K562 (cell line): ENCODE data around the gene DPM2. TPM values are rescaled to one million over a fixed set of nuclear protein-coding genes. Genes with fewer than 3 reads are reported as not detected.

Source experiments
- FOXA1 ChIP-seq: fragments of 450-650 bp; IDR thresholded peaks from 2 replicates; pipeline ENCODE4 v1.6.1; 2016; ENCODE audit warnings: mild to moderate bottlenecking, borderline replicate concordance
- KDM1A ChIP-seq, 2 experiments: fragments of 450-650 bp; IDR thresholded peaks; 2 replicates each; pipeline ENCODE4 v1.6.1; 2016; ENCODE audit warnings: mild to moderate bottlenecking in 2 of 2
- MCM5 ChIP-seq: fragments of 450-650 bp; IDR thresholded peaks from 2 replicates; pipeline ENCODE4 v1.6.1; 2016; ENCODE audit warnings: low read depth
- MTA3 ChIP-seq: fragments of 450-650 bp; formaldehyde crosslinking; IDR thresholded peaks from 2 replicates; pipeline ENCODE4 v1.6.1; 2017; ENCODE audit warnings: mild to moderate bottlenecking, borderline replicate concordance
- POLR2AphosphoS2 ChIP-seq: IDR thresholded peaks from 2 replicates; pipeline ENCODE4 v1.6.1; 2012; ENCODE audit warnings: low read length, improper control_type of control experiment
- POU5F1 ChIP-seq: fragments of 150-350 bp; IDR thresholded peaks from 2 replicates; pipeline ENCODE4 v1.6.1; 2014; ENCODE audit warnings: borderline replicate concordance, low read length, low read depth, mild to moderate bottlenecking; ENCODE audit not compliant: partially characterized antibody
- ZNF121 ChIP-seq: sonication (generic); formaldehyde crosslinking; conservative IDR thresholded peaks from 2 replicates; pipeline ENCODE4 v1.8.0; 2022; ENCODE audit warnings: missing genetic modification reagents
- ZNF41 ChIP-seq: fragments of 250-450 bp; sonication (Bioruptor Pico); conservative IDR thresholded peaks from 2 replicates; pipeline ENCODE4 v1.4.0; 2020; ENCODE audit warnings: mild to moderate bottlenecking
- polyA plus RNA-seq, 8 experiments: library from polyadenylated mRNA; depleted of rRNA in 4 of 8; stranded (reverse) in 5 of 8; unstranded in 3 of 8; fragments of >200 nt; fragmentation: Nextera tagmentation in 2 of 8; fragmentation: Illumina TruSeq in 1 of 8; extraction: Ambion mirVana in 2 of 8; extraction: Trizol in 1 of 8; gene quantifications; 2 replicates each; pipeline versions ENCODE4 v1.2.1 to v1.2.3, GENCODE V29; 2011 to 2014; ENCODE audit warnings: inconsistent platforms in 1 of 8, missing spikeins in 1 of 8
- total RNA-seq, 7 experiments: library from RNA; depleted of rRNA in 6 of 7; stranded (reverse); fragments of >200 nt in 6 of 7; fragmentation: Illumina TruSeq in 2 of 7; extraction: Trizol in 2 of 7; gene quantifications; 2 replicates each; pipeline versions ENCODE4 v1.2.1 to v1.2.3, GENCODE V29; 2011 to 2021; ENCODE audit warnings: low replicate concordance in 1 of 7
- TF ChIP-seq, protein P1 (sequence below), 2 experiments: fragments of 450-650 bp; IDR thresholded peaks; 2 replicates each; pipeline ENCODE4 v1.6.1; 2016
- TF ChIP-seq, protein P2 (sequence below): fragments of 250-450 bp; sonication (Bioruptor Pico); IDR thresholded peaks from 2 replicates; pipeline ENCODE4 v1.8.0; 2021; ENCODE audit warnings: mild to moderate bottlenecking, moderate library complexity
- TF ChIP-seq, protein P3 (sequence below): fragments of 200-600 bp; sonication (generic); IDR thresholded peaks from one replicate; pipeline ENCODE4 v1.6.1; 2012; ENCODE audit warnings: mild to moderate bottlenecking, low read depth, low read length, inconsistent platforms
- TF ChIP-seq, protein P4 (sequence below), 2 experiments: fragments of 450-650 bp in 1 of 2; sonication (generic) in 1 of 2; formaldehyde crosslinking in 1 of 2; IDR thresholded peaks in 1 of 2; conservative IDR thresholded peaks in 1 of 2; 2 replicates each; pipeline versions ENCODE4 v1.6.1 to v1.8.1; 2016 to 2023; ENCODE audit warnings: mild to moderate bottlenecking in 2 of 2, moderate library complexity in 2 of 2, inconsistent platforms in 1 of 2, missing genetic modification reagents in 1 of 2

The DPM2 gene
- total and polyA plus RNA-seq, 9 of the 15 experiments (the other 6 are each of a cell fraction or from before 2014, with no cell fraction given): 43.5 to 126 (median 71.1) TPM

DNA sequence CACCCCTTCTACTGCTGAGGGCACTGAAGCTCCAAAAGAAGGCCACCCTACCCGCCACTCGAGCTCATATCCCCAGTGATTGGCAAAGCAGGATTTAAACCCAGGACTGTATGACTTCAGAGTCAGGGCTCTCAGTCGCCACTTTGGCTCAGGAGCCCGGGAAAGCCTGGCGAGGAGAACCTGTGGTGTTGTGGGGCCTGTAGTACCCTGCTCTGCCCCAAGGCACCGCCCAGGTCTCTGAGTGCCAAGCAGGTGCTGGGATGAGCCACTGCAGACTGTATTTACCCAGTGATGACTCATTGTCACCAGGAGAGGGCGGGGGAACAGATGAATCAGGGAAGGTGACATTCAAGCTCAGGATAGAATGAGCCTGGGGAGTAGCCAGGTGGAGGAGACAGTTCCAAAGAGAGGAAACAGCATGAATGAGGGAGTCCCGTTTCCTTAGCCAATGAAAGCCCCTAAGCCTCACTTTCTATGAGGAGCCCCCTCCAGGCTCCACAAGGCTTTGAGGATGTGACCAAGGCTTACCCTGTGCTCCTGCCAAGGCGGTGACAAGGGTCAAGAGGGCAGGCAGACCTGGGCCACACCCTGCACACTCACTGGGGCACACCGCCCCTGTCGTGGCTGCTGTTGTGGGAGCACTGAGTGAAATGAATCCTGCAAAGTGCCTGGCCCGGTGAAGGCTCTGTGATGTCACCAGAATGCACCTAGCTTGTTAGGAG, 17.8 kb upstream of the DPM2 start (continued):
- TF ChIP-seq, protein P1, sequence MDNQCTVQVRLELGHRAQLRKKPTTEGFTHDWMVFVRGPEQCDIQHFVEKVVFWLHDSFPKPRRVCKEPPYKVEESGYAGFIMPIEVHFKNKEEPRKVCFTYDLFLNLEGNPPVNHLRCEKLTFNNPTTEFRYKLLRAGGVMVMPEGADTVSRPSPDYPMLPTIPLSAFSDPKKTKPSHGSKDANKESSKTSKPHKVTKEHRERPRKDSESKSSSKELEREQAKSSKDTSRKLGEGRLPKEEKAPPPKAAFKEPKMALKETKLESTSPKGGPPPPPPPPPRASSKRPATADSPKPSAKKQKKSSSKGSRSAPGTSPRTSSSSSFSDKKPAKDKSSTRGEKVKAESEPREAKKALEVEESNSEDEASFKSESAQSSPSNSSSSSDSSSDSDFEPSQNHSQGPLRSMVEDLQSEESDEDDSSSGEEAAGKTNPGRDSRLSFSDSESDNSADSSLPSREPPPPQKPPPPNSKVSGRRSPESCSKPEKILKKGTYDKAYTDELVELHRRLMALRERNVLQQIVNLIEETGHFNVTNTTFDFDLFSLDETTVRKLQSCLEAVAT (IDR thresholded peaks at IDR 0.05): no peak
- TF ChIP-seq, protein P2, sequence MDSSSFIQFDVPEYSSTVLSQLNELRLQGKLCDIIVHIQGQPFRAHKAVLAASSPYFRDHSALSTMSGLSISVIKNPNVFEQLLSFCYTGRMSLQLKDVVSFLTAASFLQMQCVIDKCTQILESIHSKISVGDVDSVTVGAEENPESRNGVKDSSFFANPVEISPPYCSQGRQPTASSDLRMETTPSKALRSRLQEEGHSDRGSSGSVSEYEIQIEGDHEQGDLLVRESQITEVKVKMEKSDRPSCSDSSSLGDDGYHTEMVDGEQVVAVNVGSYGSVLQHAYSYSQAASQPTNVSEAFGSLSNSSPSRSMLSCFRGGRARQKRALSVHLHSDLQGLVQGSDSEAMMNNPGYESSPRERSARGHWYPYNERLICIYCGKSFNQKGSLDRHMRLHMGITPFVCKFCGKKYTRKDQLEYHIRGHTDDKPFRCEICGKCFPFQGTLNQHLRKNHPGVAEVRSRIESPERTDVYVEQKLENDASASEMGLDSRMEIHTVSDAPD (CRISPR knock-in tag): no peak
- TF ChIP-seq MTA3 (peak; percentile 28; the same call in 1 of the 2 replicates), KDM1A (IDR thresholded peaks at IDR 0.05) (no peak), MCM5 (no peak), POU5F1 (no peak), POLR2AphosphoS2 (no peak), ZNF121 (CRISPR knock-in tag) (no peak), FOXA1 (0 out of 2 replicates have a peak, but pooled peaks have one; percentile 30), ZNF41 (CRISPR knock-in tag) (no peak)
- TF ChIP-seq, protein P3, sequence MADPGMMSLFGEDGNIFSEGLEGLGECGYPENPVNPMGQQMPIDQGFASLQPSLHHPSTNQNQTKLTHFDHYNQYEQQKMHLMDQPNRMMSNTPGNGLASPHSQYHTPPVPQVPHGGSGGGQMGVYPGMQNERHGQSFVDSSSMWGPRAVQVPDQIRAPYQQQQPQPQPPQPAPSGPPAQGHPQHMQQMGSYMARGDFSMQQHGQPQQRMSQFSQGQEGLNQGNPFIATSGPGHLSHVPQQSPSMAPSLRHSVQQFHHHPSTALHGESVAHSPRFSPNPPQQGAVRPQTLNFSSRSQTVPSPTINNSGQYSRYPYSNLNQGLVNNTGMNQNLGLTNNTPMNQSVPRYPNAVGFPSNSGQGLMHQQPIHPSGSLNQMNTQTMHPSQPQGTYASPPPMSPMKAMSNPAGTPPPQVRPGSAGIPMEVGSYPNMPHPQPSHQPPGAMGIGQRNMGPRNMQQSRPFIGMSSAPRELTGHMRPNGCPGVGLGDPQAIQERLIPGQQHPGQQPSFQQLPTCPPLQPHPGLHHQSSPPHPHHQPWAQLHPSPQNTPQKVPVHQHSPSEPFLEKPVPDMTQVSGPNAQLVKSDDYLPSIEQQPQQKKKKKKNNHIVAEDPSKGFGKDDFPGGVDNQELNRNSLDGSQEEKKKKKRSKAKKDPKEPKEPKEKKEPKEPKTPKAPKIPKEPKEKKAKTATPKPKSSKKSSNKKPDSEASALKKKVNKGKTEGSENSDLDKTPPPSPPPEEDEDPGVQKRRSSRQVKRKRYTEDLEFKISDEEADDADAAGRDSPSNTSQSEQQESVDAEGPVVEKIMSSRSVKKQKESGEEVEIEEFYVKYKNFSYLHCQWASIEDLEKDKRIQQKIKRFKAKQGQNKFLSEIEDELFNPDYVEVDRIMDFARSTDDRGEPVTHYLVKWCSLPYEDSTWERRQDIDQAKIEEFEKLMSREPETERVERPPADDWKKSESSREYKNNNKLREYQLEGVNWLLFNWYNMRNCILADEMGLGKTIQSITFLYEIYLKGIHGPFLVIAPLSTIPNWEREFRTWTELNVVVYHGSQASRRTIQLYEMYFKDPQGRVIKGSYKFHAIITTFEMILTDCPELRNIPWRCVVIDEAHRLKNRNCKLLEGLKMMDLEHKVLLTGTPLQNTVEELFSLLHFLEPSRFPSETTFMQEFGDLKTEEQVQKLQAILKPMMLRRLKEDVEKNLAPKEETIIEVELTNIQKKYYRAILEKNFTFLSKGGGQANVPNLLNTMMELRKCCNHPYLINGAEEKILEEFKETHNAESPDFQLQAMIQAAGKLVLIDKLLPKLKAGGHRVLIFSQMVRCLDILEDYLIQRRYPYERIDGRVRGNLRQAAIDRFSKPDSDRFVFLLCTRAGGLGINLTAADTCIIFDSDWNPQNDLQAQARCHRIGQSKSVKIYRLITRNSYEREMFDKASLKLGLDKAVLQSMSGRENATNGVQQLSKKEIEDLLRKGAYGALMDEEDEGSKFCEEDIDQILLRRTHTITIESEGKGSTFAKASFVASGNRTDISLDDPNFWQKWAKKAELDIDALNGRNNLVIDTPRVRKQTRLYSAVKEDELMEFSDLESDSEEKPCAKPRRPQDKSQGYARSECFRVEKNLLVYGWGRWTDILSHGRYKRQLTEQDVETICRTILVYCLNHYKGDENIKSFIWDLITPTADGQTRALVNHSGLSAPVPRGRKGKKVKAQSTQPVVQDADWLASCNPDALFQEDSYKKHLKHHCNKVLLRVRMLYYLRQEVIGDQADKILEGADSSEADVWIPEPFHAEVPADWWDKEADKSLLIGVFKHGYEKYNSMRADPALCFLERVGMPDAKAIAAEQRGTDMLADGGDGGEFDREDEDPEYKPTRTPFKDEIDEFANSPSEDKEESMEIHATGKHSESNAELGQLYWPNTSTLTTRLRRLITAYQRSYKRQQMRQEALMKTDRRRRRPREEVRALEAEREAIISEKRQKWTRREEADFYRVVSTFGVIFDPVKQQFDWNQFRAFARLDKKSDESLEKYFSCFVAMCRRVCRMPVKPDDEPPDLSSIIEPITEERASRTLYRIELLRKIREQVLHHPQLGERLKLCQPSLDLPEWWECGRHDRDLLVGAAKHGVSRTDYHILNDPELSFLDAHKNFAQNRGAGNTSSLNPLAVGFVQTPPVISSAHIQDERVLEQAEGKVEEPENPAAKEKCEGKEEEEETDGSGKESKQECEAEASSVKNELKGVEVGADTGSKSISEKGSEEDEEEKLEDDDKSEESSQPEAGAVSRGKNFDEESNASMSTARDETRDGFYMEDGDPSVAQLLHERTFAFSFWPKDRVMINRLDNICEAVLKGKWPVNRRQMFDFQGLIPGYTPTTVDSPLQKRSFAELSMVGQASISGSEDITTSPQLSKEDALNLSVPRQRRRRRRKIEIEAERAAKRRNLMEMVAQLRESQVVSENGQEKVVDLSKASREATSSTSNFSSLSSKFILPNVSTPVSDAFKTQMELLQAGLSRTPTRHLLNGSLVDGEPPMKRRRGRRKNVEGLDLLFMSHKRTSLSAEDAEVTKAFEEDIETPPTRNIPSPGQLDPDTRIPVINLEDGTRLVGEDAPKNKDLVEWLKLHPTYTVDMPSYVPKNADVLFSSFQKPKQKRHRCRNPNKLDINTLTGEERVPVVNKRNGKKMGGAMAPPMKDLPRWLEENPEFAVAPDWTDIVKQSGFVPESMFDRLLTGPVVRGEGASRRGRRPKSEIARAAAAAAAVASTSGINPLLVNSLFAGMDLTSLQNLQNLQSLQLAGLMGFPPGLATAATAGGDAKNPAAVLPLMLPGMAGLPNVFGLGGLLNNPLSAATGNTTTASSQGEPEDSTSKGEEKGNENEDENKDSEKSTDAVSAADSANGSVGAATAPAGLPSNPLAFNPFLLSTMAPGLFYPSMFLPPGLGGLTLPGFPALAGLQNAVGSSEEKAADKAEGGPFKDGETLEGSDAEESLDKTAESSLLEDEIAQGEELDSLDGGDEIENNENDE: no peak
- TF ChIP-seq, protein P4, sequence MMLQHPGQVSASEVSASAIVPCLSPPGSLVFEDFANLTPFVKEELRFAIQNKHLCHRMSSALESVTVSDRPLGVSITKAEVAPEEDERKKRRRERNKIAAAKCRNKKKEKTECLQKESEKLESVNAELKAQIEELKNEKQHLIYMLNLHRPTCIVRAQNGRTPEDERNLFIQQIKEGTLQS (IDR thresholded peaks at IDR 0.05): peak; percentile 98
- TF ChIP-seq, protein P4 (CRISPR knock-in tag; conservative IDR thresholded peaks at IDR 0.05): no peak
